H1 (cell line): ENCODE results near the gene ST3GAL3. TPM values are rescaled to one million over a fixed set of nuclear protein-coding genes. Genes with fewer than 3 reads are reported as not detected.

Source experiments
- CHD7 ChIP-seq: fragments of 300-600 bp; sonication (generic); IDR thresholded peaks from 2 replicates; pipeline ENCODE4 v1.7.1; 2012; ENCODE audit warnings: low read length, moderate library complexity, mild to moderate bottlenecking, inconsistent platforms; ENCODE audit not compliant: insufficient replicate concordance
- RXRA ChIP-seq: IDR thresholded peaks from 2 replicates; pipeline ENCODE4 v1.6.1; 2011; ENCODE audit warnings: low read depth, mild to moderate bottlenecking, low read length, moderate library complexity; ENCODE audit not compliant: insufficient read depth
- SIRT6 ChIP-seq: IDR thresholded peaks from one replicate; pipeline ENCODE4 v1.7.1; 2012; ENCODE audit warnings: low read length, inconsistent platforms
- SRF ChIP-seq: IDR thresholded peaks from 2 replicates; pipeline ENCODE4 v1.6.1; 2011; ENCODE audit warnings: mild to moderate bottlenecking, low read depth, low read length, moderate library complexity
- polyA plus RNA-seq, 7 experiments: library from polyadenylated mRNA; depleted of rRNA in 3 of 7; stranded (reverse) in 5 of 7; unstranded in 2 of 7; fragments of >200 nt in 5 of 7; fragments of 200-250 nt in 2 of 7; gene quantifications; 1 replicate in 5 of 7; 2 replicates in 1 of 7; 4 replicates in 1 of 7; pipeline versions ENCODE4 v1.2.1 to v1.2.3, GENCODE V29; 2011 to 2013; ENCODE audit warnings: missing spikeins in 2 of 7, mixed read lengths in 2 of 7
- total RNA-seq: library from RNA; stranded (reverse); fragmentation: NEBNext Ultra II Directional; extraction: Animal tissue kit (Norgen Biotek cat#: 25700); gene quantifications from 2 replicates; pipeline ENCODE4 v1.2.1, GENCODE V29; 2021

Gene ST3GAL3
- total and polyA plus RNA-seq, 2 of the 8 experiments (the other 6 are each of a cell fraction or from before 2014, with no cell fraction given): 6.8 to 7.0 TPM

- TF ChIP-seq CHD7: no peak
- TF ChIP-seq SIRT6: no peak
- TF ChIP-seq RXRA: no peak
- no peak for TF ChIP-seq SRF
These were observed 217.2 kb downstream of the ST3GAL3 start (continued) for GRCh38 chr1:43924516-43924915.
